ENCODE results near the gene PPOX. TPM values are rescaled to one million over a fixed set of nuclear protein-coding genes. Genes with fewer than 3 reads are reported as not detected.

The PPOX gene
- total and polyA plus RNA-seq, 5 experiments from 2014 or later = 12.0 to 82.1 (median 17.8) TPM

DNA sequence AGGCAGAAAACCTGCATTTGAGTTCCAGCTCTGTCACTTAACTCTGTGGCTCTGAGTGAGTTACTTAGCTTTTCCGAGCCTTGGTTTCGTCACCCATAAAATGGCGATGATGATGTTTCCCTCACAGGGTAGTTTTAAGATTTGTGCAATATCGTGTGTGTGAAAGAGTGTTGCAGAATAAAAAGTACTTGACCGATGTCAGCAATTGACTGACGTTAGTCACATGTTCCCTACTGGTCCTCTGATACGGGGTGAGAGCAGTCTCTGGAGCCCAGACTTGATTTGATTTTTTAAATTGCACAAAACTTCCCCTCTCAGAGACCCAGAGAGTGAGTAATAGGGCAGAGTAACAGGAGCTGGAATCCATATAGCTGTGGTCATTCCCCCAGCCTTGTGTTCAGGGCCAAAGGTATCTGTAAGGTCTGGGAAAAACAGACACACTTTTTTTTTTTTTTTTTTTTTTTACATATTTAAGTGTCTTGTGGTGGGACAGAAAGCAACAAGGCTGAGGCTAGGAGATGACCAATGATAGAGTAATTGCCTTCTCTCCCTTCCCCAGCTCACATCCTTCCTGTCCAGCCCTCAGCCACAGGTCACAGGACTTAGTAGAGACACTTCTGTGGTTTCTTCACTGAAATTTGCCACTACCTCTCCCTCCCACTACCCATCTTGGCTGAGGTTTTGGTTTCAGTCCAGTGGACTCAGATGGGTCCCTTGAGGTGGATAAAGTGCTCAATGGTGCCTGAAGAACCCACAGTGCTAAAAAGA lies 50.9 kb downstream of the PPOX start:
- no peaks in the 10 kb centered on the region for H3K27me3 Mint-ChIP-seq
- H3K4me1 Mint-ChIP-seq = peaks cover 45 to 72% (median 64%) of the 10 kb centered on the region in 4 donors
- ATAC-seq = peak; percentile 18 to 35
- POLR2A ChIA-PET = interaction anchor here (0.6 to 15.0 kb wide), 11 partner anchors 7 to 880 kb away, joined by 3 to 231 read pairs (median 4); partner anchors contain the start of genes APOA2, NDUFS2, PCP4L1 and TOMM40L
- H3K4me3 Mint-ChIP-seq = peak overlapping the region; percentile 57 to 89 (median 81)
- H3K27ac Mint-ChIP-seq = peak overlapping the region; percentile 90 to 97 (median 96)
- H3K9me3 Mint-ChIP-seq = no peaks in the 10 kb centered on the region
- H3K36me3 Mint-ChIP-seq = peaks cover 5 to 33% (median 19%) of the 10 kb centered on the region in 3 donors
- DNase-seq = no peak

GRCh38 chr1:161217831-161218230 lies 51.6 kb downstream of the PPOX start:
- no peak for DNase-seq
- Mint-ChIP-seq H3K4me3 (peak overlapping the region; percentile 57 to 89 (median 80)), H3K27me3 (no peaks in the 10 kb centered on the region), H3K27ac (peak overlapping the region; percentile 90 to 97 (median 96)), H3K36me3 (peaks cover 5 to 26% (median 19%) of the 10 kb centered on the region in 3 donors), H3K4me1 (peaks cover 47 to 77% (median 68%) of the 10 kb centered on the region in 4 donors), H3K9me3 (no peaks in the 10 kb centered on the region)
- ATAC-seq = no peak
- POLR2A ChIA-PET = interaction anchor here (0.6 to 15.0 kb wide), 9 partner anchors 6 to 738 kb away, joined by 3 to 231 read pairs (median 4); partner anchors contain the start of genes APOA2, NDUFS2 and TOMM40L

GRCh38 chr1:161218301-161219077 lies 52.3 kb downstream of the PPOX start:
- peaks cover 5 to 20% (median 13%) of the 10 kb centered on the region in 3 donors for H3K36me3 Mint-ChIP-seq
- peak in 2 of 10 donors; percentile 27 to 29 for DNase-seq
- H3K9me3 Mint-ChIP-seq = no peaks in the 10 kb centered on the region
- POLR2A ChIA-PET = interaction anchor here (0.5 to 15.0 kb wide), 11 partner anchors 8 to 739 kb away, joined by 3 to 231 read pairs (median 5); partner anchors contain the start of genes NDUFS2 and PPOX
- peaks cover 48 to 79% (median 70%) of the 10 kb centered on the region in 4 donors for H3K4me1 Mint-ChIP-seq
- ATAC-seq = peak; percentile 54 to 68
- H3K4me3 Mint-ChIP-seq = peak overlapping the region; percentile 57 to 89 (median 80)
- no peaks in the 10 kb centered on the region for H3K27me3 Mint-ChIP-seq
- H3K27ac Mint-ChIP-seq = peak overlapping the region; percentile 90 to 97 (median 96)

DNA sequence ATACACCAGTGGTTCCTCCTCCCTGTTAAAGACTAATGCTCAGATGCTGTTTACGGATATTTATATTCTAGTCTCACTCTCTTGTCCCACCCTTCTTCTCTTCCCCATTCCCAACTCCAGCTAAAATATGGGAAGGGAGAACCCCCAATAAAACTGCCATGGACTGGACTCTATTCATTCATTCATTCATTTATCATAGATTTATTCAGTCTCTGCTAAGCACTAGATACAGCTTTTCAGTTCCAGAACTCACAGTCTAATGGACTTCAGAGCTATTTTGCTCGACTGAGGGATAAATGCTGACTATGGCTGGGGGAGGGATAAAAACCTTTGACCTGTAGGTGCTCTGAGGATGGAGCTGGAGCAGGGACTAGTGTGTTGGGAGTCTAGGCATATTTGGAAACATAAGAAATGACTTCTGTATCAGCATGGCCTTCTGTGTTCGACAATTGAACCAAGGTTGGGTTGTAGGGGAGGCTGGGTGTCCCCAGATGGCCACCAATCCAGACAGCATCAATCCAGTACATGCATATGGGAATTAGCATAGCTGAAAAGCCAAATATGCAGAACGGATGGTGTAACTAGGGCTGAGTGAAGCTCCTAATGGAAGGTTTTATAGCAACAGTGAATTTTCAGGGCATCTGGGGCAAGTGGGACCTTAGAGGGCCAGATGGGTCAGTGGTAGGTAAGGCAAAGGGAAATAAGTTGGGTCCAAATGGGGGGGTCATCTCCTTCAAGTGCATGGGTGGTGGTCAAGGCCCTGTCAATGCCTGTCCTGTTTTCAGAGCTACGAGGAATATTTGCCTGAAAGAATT lies 53.1 kb downstream of the PPOX start:
- no peaks in the 10 kb centered on the region for H3K27me3 Mint-ChIP-seq
- ATAC-seq = no peak
- H3K4me3 Mint-ChIP-seq = peak overlapping the region in 9 of 10 donors; percentile 25 to 89 (median 81)
- H3K36me3 Mint-ChIP-seq = peaks cover 0 to 12% (median 6%) of the 10 kb centered on the region in 3 donors
- H3K27ac Mint-ChIP-seq = peak overlapping the region; percentile 90 to 97 (median 96)
- H3K9me3 Mint-ChIP-seq = no peaks in the 10 kb centered on the region
- POLR2A ChIA-PET = interaction anchor here (0.5 to 15.0 kb wide), 8 partner anchors 9 to 229 kb away, joined by 3 to 231 read pairs (median 5); partner anchors contain the start of genes NDUFS2 and PPOX
- no peak for DNase-seq
- peaks cover 51 to 81% (median 75%) of the 10 kb centered on the region in 4 donors for H3K4me1 Mint-ChIP-seq

DNA sequence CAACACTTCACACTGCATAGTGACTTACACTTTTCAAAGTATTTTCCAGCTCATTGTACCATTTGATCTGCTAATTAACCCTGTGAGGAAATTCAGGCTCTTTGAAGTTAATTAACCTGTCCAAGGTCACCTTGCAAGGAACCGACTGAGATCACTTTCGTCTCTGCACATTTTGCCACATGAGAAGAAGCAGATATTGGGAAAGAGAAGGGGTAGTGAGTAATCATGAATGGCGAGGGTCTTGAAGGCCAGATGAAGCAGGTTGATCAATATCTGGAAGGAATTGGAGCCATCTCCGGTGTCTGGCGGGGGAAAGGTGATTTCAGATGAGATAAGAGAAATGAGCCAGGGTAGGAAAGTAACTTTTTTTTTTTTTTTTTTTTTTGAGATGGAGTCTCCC lies 53.8 kb downstream of the PPOX start:
- peak overlapping the region; percentile 90 to 97 (median 96) for H3K27ac Mint-ChIP-seq
- H3K4me3 Mint-ChIP-seq = peak overlapping the region in 3 of 10 donors; percentile 16 to 82 (median 23)
- ATAC-seq = no peak
- H3K27me3 Mint-ChIP-seq = no peaks in the 10 kb centered on the region
- H3K4me1 Mint-ChIP-seq = peaks cover 47 to 78% (median 71%) of the 10 kb centered on the region in 4 donors
- POLR2A ChIA-PET = interaction anchor here (1.3 to 15.0 kb wide), 6 partner anchors 7 to 86 kb away, joined by 5 to 231 read pairs (median 18); partner anchors contain the start of genes FCER1G and NDUFS2
- peaks cover 0 to 4% (median 1%) of the 10 kb centered on the region in 3 donors for H3K36me3 Mint-ChIP-seq
- no peaks in the 10 kb centered on the region for H3K9me3 Mint-ChIP-seq
- DNase-seq = no peak

Other genes starting within 250 kb of the PPOX start
- not detected for gene ITLN2, start 211.6 kb upstream of the PPOX start, total RNA-seq
- gene ITLN2, start 211.6 kb upstream of the PPOX start, polyA plus RNA-seq = not detected
- gene F11R, start 145.3 kb upstream of the PPOX start, total RNA-seq = 10 to 100 TPM; 16.3 to 16.4 TPM
- gene F11R, start 145.3 kb upstream of the PPOX start, polyA plus RNA-seq = 1 to 10 TPM; 6.7 to 9.0 (median 8.1) TPM
- gene TSTD1, start 127.5 kb upstream of the PPOX start, total RNA-seq = 100 to 1,000 TPM; 100 to 108 TPM
- gene TSTD1, start 127.5 kb upstream of the PPOX start, polyA plus RNA-seq = 100 to 1,000 TPM; 342 to 508 (median 412) TPM
- 100 to 1,000 TPM; 107 to 118 TPM for gene USF1, start 120.4 kb upstream of the PPOX start, total RNA-seq
- 10 to 100 TPM in 1 of 3 donors, 1 to 10 TPM in 2; 4.3 to 11.1 (median 7.4) TPM for gene USF1, start 120.4 kb upstream of the PPOX start, polyA plus RNA-seq
- 100 to 1,000 TPM; 220 to 233 TPM for gene ARHGAP30, start 96.5 kb upstream of the PPOX start, total RNA-seq
- 100 to 1,000 TPM; 110 to 207 (median 136) TPM for gene ARHGAP30, start 96.5 kb upstream of the PPOX start, polyA plus RNA-seq
- not detected for gene NECTIN4, start 76.9 kb upstream of the PPOX start, total RNA-seq
- not detected for gene NECTIN4, start 76.9 kb upstream of the PPOX start, polyA plus RNA-seq
- under 1 TPM; 0.60 to 0.96 TPM for gene KLHDC9, start 68.1 kb upstream of the PPOX start, total RNA-seq
- 1 to 10 TPM in 1 of 3 donors, under 1 TPM in 2; 0.30 to 1.5 (median 0.62) TPM for gene KLHDC9, start 68.1 kb upstream of the PPOX start, polyA plus RNA-seq
- gene PFDN2, start 48.4 kb upstream of the PPOX start, total RNA-seq = 10 to 100 TPM; 37.9 to 41.4 TPM
- 10 to 100 TPM; 74.6 to 91.3 (median 86.0) TPM for gene PFDN2, start 48.4 kb upstream of the PPOX start, polyA plus RNA-seq
- gene NIT1, start 48.3 kb upstream of the PPOX start, total RNA-seq = 10 to 100 TPM; 43.5 to 46.4 TPM
- gene NIT1, start 48.3 kb upstream of the PPOX start, polyA plus RNA-seq = 10 to 100 TPM; 16.8 to 25.0 (median 18.3) TPM
- 10 to 100 TPM; 35.3 to 38.6 TPM for gene DEDD, start 33.8 kb upstream of the PPOX start, total RNA-seq
- 10 to 100 TPM; 29.0 to 35.4 (median 29.3) TPM for gene DEDD, start 33.8 kb upstream of the PPOX start, polyA plus RNA-seq
- gene UFC1, start 12.4 kb upstream of the PPOX start, total RNA-seq = 100 to 1,000 TPM; 116 to 118 TPM
- gene UFC1, start 12.4 kb upstream of the PPOX start, polyA plus RNA-seq = 100 to 1,000 TPM; 148 to 158 (median 155) TPM
- 10 to 100 TPM; 59.2 to 63.8 TPM for gene USP21, start 6.9 kb upstream of the PPOX start, total RNA-seq
- 10 to 100 TPM; 13.8 to 31.4 (median 14.6) TPM for gene USP21, start 6.9 kb upstream of the PPOX start, polyA plus RNA-seq
- gene B4GALT3, start 11.1 kb downstream of the PPOX start, total RNA-seq = 10 to 100 TPM; 81.0 to 97.4 TPM
- 10 to 100 TPM; 35.4 to 49.9 (median 37.6) TPM for gene B4GALT3, start 11.1 kb downstream of the PPOX start, polyA plus RNA-seq
- gene ADAMTS4, start 32.6 kb downstream of the PPOX start, total RNA-seq = 1 to 10 TPM; 4.8 to 7.0 TPM
- under 1 TPM; 0.07 to 0.34 (median 0.22) TPM for gene ADAMTS4, start 32.6 kb downstream of the PPOX start, polyA plus RNA-seq
- 100 to 1,000 TPM; 126 to 127 TPM for gene NDUFS2, start 35.9 kb downstream of the PPOX start, total RNA-seq
- gene NDUFS2, start 35.9 kb downstream of the PPOX start, polyA plus RNA-seq = 100 to 1,000 TPM in 1 of 3 donors, 10 to 100 TPM in 2; 78.6 to 106 (median 95.4) TPM
- 10 to 100 TPM; 27.7 to 31.8 TPM for gene FCER1G, start 48.9 kb downstream of the PPOX start, total RNA-seq
- 100 to 1,000 TPM in 1 of 3 donors, 10 to 100 TPM in 2; 67.1 to 107 (median 84.4) TPM for gene FCER1G, start 48.9 kb downstream of the PPOX start, polyA plus RNA-seq
- gene APOA2, start 57.2 kb downstream of the PPOX start, total RNA-seq = not detected
- gene APOA2, start 57.2 kb downstream of the PPOX start, polyA plus RNA-seq = not detected
- 10 to 100 TPM in 1 of 2 experiments, 1 to 10 TPM in 1; 9.6 to 11.3 TPM for gene TOMM40L, start 59.6 kb downstream of the PPOX start, total RNA-seq
- gene TOMM40L, start 59.6 kb downstream of the PPOX start, polyA plus RNA-seq = 1 to 10 TPM; 4.9 to 8.1 (median 8.0) TPM
- gene NR1I3, start 71.8 kb downstream of the PPOX start, total RNA-seq = not detected
- under 1 TPM in 1 of 3 donors, not detected in 2; 0.19 TPM for gene NR1I3, start 71.8 kb downstream of the PPOX start, polyA plus RNA-seq
- gene PCP4L1, start 92.3 kb downstream of the PPOX start, total RNA-seq = not detected
- gene PCP4L1, start 92.3 kb downstream of the PPOX start, polyA plus RNA-seq = not detected
- 10 to 100 TPM; 11.9 to 12.2 TPM for gene MPZ, start 143.5 kb downstream of the PPOX start, total RNA-seq
- not detected for gene MPZ, start 143.5 kb downstream of the PPOX start, polyA plus RNA-seq
- gene SDHC, start 148.0 kb downstream of the PPOX start, total RNA-seq = 100 to 1,000 TPM; 113 to 127 TPM
- 100 to 1,000 TPM; 212 to 297 (median 217) TPM for gene SDHC, start 148.0 kb downstream of the PPOX start, polyA plus RNA-seq
- gene CFAP126, start 201.4 kb downstream of the PPOX start, total RNA-seq = not detected
- gene CFAP126, start 201.4 kb downstream of the PPOX start, polyA plus RNA-seq = not detected

Measured in naive thymus-derived CD8-positive, alpha-beta T cell (primary cell).